Measurements from ENCODE around the gene MNAT1.
A peak's percentile ranks its signal among the peaks of the same experiment; 100 is the strongest.

MNAT1 gene

GRCh38 chr14:60968099-60968498, 233.5 kb downstream of the MNAT1 start:
- DNase-seq (ENCODE audit: low read depth), result no peak

- no peak for DNase-seq (ENCODE audit: low read depth)
These were observed 234.1 kb downstream of the MNAT1 start for GRCh38 chr14:60968671-60969070.

DNA sequence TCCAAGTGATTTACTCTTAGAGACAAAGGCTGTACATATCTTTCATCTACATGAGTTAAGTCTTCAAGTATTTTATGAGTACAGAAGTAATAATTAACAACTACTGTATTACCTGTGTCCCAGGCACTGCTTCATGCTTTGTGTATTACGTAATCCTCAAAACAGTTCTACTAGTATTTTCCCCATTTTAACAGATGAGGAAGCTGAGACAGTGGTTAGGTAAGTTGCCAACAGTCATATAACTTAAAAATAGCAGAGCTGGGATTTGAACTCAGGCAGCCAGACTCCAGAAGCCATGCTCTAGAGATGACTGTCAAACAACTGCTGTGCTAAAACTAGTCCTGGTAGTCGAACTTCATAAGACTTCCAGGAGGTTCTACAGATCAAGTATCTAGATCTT, 235.6 kb downstream of the MNAT1 start:
- no peak for DNase-seq (ENCODE audit: low read depth)

DNA sequence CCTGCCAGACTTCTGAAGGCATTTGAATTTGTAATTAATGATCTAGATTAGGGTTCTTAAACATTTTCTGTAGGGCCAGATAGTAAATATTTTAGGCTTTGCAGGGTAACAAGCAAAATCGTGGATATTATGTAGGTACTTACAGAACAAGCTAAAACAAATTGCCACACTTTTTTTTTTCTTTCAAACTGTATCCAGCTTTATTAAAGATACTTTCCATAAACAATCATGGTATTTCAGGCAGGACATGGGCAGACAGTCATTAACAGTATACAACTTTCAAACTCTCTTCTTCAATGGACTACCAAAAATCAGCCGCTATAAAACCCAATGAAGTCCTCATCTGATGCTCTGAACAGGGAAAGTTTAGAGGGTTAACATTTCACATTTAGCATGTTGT, 236.7 kb downstream of the MNAT1 start:
- DNase-seq (ENCODE audit: low read depth), result no peak

- DNase-seq (ENCODE audit: low read depth), result no peak
These were observed 237.7 kb downstream of the MNAT1 start for GRCh38 chr14:60972295-60972694.

- DNase-seq (ENCODE audit: low read depth), result no peak
These were observed 238.5 kb downstream of the MNAT1 start for GRCh38 chr14:60973070-60973469.

DNA sequence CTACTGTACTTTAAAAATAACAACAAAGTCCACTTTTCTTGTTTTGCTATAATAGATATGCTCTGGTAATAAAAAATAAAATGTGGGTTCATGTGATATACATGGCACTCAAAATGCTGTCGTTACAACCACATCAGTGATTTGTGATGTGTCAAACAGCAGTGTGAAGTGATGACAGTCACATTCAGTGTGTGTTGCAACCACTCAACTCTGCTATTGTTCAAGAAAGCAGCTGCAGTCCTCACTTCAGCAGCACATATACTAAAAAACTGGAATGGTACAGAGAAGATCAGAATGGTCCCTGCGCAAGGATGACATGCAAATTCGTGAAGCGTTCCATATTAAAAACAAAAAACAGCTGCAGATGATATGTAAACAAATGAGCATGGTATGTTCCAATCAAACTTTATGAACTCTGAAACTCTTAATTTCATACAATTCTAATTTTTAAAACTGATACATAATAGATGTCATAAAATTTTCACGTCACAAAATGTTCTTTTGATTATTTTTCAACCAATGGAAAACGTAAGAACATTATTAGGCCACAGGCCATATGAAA, 239.6 kb downstream of the MNAT1 start:
- DNase-seq (ENCODE audit: low read depth), result no peak

- no peak for DNase-seq (ENCODE audit: low read depth)
These were observed 241.0 kb downstream of the MNAT1 start for GRCh38 chr14:60975551-60975950.

GRCh38 chr14:60977847-60978246, 243.3 kb downstream of the MNAT1 start:
- DNase-seq (ENCODE audit: low read depth), result no peak

GRCh38 chr14:60980811-60981632, 246.5 kb downstream of the MNAT1 start, which contains the start of the genes SLC38A6 and TRMT5:
Gene SLC38A6, plus strand, starts transcription at chr14:60981245. Its CDS starts 33 bp downstream, at chr14:60981278.
Gene TRMT5, minus strand, starts transcription at chr14:60981079. Its CDS starts 106 bp downstream, at chr14:60980973.
- DNase-seq (ENCODE audit: low read depth), result peak; percentile 85

DNA sequence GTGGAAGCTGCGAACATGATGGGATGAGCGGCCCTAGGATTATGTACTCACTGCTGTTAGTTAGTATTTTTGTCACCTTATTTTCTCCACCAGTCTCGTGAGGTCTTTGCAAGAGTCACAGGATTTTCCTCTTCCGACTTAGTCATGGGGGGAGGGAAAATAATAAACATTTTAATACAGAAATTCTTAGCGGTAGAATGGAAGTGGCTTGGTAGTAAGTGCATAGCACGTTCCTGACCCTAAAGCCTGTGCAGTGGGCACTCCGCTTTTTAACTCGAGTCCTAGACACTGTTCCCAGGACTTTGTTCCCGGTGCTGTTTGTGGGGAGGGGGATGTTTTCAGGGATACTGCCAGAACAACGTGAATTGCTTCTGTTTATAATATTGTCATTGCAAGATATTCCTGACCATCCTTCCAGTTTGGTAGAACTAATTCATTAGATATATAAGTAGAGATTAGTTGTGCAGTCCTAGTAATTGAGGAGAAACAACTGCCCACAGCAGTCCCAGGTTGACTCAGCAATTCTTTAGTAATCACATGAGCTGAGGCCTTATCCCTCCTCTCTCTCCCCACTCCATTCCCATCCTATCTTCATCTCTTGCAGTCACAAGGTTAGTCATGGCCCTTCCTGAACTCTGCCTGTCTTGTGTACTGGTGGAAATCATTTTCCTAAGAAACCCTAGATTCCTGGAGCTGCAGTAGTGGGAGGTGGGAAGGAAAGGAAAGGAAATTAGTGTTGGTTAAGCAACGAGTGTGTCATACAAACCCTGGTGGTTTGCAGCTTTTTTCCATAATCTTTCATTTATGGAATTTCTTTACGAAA, 247.3 kb downstream of the MNAT1 start:
- peak; percentile 81 for DNase-seq (ENCODE audit: low read depth)

GRCh38 chr14:60984196-60984595, 249.6 kb downstream of the MNAT1 start:
- no peak for DNase-seq (ENCODE audit: low read depth)

DNA sequence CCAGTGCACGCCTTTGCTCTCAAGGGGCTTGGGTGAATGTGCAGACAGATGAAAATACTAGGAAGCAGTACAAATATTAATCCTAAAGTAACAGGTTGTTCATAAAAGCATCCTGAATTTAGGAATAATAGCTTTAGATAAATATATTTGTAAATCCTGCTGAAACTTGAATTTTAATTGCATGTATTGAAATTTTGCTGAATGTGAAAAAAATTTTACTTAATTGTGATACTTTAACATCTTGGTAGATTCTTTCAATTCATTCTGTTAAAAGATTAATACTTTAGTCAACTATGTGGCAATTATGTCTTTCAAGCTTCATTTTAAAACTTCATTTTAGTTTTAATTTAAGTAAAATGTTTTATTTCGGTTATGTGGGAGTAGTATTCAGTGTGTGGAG, 251.9 kb downstream of the MNAT1 start:
- DNase-seq (ENCODE audit: low read depth), result no peak

DNA sequence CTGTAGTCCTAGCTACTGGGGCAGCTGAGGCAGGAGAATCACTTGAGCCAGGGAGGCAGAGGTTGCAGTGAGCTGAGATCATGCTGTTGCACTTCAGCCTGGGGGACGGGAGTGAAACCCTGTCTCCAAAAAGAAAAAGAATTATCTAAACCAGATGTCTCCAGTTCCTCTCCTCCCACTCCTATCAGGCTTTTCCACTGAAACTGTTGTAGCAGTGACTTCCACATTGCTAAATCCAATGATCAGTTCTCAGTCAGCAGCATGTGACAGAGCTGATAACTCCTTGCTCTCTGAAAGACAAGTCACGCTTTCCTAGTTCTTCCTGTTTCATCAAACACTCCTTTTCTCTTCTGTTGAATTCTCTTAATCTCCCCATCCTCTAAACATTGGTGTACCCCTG, 255.0 kb downstream of the MNAT1 start:
- no peak for DNase-seq (ENCODE audit: low read depth)

GRCh38 chr14:60998617-60999016, 264.1 kb downstream of the MNAT1 start:
- DNase-seq (ENCODE audit: low read depth), result no peak

DNA sequence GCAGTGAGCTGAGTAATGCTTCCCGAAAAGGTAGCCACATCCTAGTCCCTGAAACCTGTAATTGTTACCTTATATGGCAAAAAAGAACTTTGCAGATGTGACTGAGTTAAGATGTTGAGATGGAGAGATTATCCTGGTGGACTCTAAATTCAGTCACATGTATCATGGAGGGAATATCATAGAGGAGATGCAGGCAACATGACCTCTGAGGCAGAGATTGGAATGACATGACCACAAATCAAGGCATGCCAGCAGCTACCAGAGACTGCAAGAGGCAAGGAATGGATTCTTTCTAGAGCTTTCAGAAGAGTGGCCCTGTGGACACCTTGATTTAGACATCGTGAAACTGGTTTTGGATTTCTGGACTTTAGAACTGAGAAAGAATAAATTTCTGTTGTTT, 265.0 kb downstream of the MNAT1 start:
- no peak for DNase-seq (ENCODE audit: low read depth)

DNA sequence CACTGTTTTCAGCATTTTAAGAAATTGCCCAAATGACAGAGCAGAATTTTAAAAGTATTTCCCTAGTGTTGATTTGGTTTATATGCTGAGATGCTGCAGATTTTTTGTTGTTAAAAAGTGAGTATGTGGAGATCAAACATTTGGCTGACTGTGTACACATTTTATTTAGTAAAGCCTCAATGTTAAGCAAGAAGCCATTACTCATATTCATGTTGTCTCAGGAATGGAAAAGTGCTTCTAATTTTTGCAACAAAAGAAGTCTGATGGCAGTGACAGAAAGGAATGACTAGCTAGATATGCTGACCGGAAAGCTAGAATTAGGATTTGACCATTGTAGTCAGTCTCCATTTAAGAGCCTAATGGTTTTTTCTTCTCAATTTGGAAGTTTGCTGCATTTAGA, 269.0 kb downstream of the MNAT1 start:
- DNase-seq (ENCODE audit: low read depth), result no peak

- no peak for DNase-seq (ENCODE audit: low read depth)
These were observed 285.0 kb downstream of the MNAT1 start for GRCh38 chr14:61019537-61019936.
